T-helper 22 cell (primary cell): Measurements from ENCODE around the gene DMGDH.

Experiments
- DNase-seq: peaks from one replicate; pipeline ENCODE4 v3.0.0-alpha.2; 2020; ENCODE audit warnings: low read depth

The DMGDH gene

GRCh38 chr5:79069488-79070349, at the start of gene DMGDH, which contains the start of gene BHMT2:
DMGDH (minus strand) TSS chr5:79069674; CDS start chr5:79069620, 54 bp downstream.
BHMT2 (plus strand) TSS chr5:79069767; CDS start chr5:79069783, 16 bp downstream.
- no peak for DNase-seq

GRCh38 chr5:79112703-79113058, 43.2 kb upstream of the DMGDH start:
- DNase-seq, result no peak

GRCh38 chr5:79111960-79112702, 42.7 kb upstream of the DMGDH start:
- DNase-seq, result no peak

- no peak for DNase-seq
Observed at GRCh38 chr5:79111387-79111959, 42.0 kb upstream of the DMGDH start, which contains the start of gene BHMT. BHMT (plus strand) TSS chr5:79111809; CDS start chr5:79111886, 77 bp downstream.

- DNase-seq, result no peak
Observed at GRCh38 chr5:79109527-79110492, 40.3 kb upstream of the DMGDH start.

GRCh38 chr5:79108792-79109191, 39.3 kb upstream of the DMGDH start:
- DNase-seq, result no peak

GRCh38 chr5:79108086-79108485, 38.6 kb upstream of the DMGDH start:
- DNase-seq, result no peak

GRCh38 chr5:79107020-79107796, 37.7 kb upstream of the DMGDH start:
- DNase-seq, result no peak

GRCh38 chr5:79105868-79106267, 36.4 kb upstream of the DMGDH start:
- no peak for DNase-seq

- DNase-seq, result no peak
Observed at GRCh38 chr5:79093762-79094161, 24.3 kb upstream of the DMGDH start.

GRCh38 chr5:79091064-79091463, 21.6 kb upstream of the DMGDH start:
- DNase-seq, result no peak

GRCh38 chr5:79088507-79088906, 19.0 kb upstream of the DMGDH start:
- no peak for DNase-seq

- no peak for DNase-seq
Observed at GRCh38 chr5:79086116-79086515, 16.6 kb upstream of the DMGDH start.

- DNase-seq, result no peak
Observed at GRCh38 chr5:79081779-79082178, 12.3 kb upstream of the DMGDH start.

GRCh38 chr5:79080804-79081203, 11.3 kb upstream of the DMGDH start:
- no peak for DNase-seq

GRCh38 chr5:79077680-79078365, 8.3 kb upstream of the DMGDH start:
- DNase-seq, result no peak

GRCh38 chr5:79076819-79077218, 7.3 kb upstream of the DMGDH start:
- no peak for DNase-seq

- no peak for DNase-seq
Observed at GRCh38 chr5:79075646-79076426, 6.4 kb upstream of the DMGDH start.

GRCh38 chr5:79074641-79075040, 5.2 kb upstream of the DMGDH start:
- no peak for DNase-seq

- no peak for DNase-seq
Observed at GRCh38 chr5:79070350-79070667, 835 bp upstream of the DMGDH start.
